HepG2 (cell line): ENCODE results near the gene RGS10. TPM values are rescaled to one million over a fixed set of nuclear protein-coding genes. Genes with fewer than 3 reads are reported as not detected.

Experiments
- ATAC-seq: fragments of 200-7000 bp; cut with Tn5 transposase; 3 replicates; pipeline ENCODE4 v1.9.1; 2020; ENCODE audit warnings: mild to moderate bottlenecking, moderate library complexity
- BruUV-seq: library from RNA; stranded (reverse); fragments of 400-500 nt; replicated peaks from 2 replicates; lab custom pipeline; 2021; lab: Mats Ljungman, UMichigan
- CTCF ChIA-PET: fragments of 300-600 bp; formaldehyde crosslinking; extraction: SDS; loops from one replicate; lab custom pipeline; 2021; ENCODE audit warnings: low total read pairs, inconsistent platforms, low intra/inter-chr PET ratio; lab: Yijun Ruan, JAX
- POLR2A ChIA-PET: fragments of 350-600 bp; sonication (Branson Sonifier 250); formaldehyde crosslinking; loops from one replicate; lab custom pipeline; 2020; ENCODE audit warnings: antibody characterized with exemption, inconsistent platforms; lab: Yijun Ruan, JAX
- DNase-seq: peaks from one replicate; pipeline ENCODE4 v3.0.0-alpha.2; 2015; ENCODE audit warnings: low spot score
- FAIRE-seq: peaks from 3 replicates; lab custom pipeline; 2011; peaks lifted over from hg19 to GRCh38; lab: Jason Lieb, UNC
- H2AFZ ChIP-seq: one replicate; pipeline ENCODE4 v1.6.1; 2011; ENCODE audit warnings: low read length, inconsistent platforms
- H3K27ac ChIP-seq: fragments of 300-600 bp; 3 replicates; pipeline ENCODE4 v1.8.0; 2011; ENCODE audit warnings: mixed run types, mild to moderate bottlenecking, mixed read lengths, low read length, inconsistent platforms; ENCODE audit not compliant: insufficient read depth; ENCODE audit errors: extremely low read length
- H3K27me3 ChIP-seq, 2 experiments: fragments of 200-600 bp in 1 of 2; 2 replicates in 1 of 2; 3 replicates in 1 of 2; pipeline versions ENCODE4 v1.6.0 to v1.8.0; 2011; ENCODE audit warnings: low read length in 2 of 2, mild to moderate bottlenecking in 2 of 2, moderate library complexity in 2 of 2, inconsistent platforms in 1 of 2; ENCODE audit not compliant: insufficient read depth in 2 of 2, control insufficient read depth in 1 of 2
- H3K36me3 ChIP-seq, 2 experiments: fragments of 200-600 bp in 1 of 2; replicated peaks in 1 of 2; 2 replicates in 1 of 2; 3 replicates in 1 of 2; pipeline versions ENCODE4 v1.5.1 to v1.8.0; 2011; ENCODE audit warnings: low read length in 2 of 2, inconsistent platforms in 1 of 2; ENCODE audit not compliant: insufficient read depth in 2 of 2, control insufficient read depth in 1 of 2
- H3K4me1 ChIP-seq: 2 replicates; pipeline ENCODE4 v1.5.1; 2012; ENCODE audit warnings: low read length, inconsistent platforms; ENCODE audit not compliant: insufficient read depth
- H3K4me2 ChIP-seq: 2 replicates; pipeline ENCODE4 v1.6.0; 2011; ENCODE audit warnings: low read depth, low read length, inconsistent platforms
- H3K4me3 ChIP-seq, 3 experiments: fragments of 200-600 bp in 1 of 3; sonication (generic), shearing (Covaris generic) in 1 of 3; replicated peaks in 1 of 3; 2 replicates each; pipeline ENCODE4 v1.5.1; 2011 to 2016; ENCODE audit warnings: low read length in 3 of 3, inconsistent platforms in 2 of 3, low read depth in 2 of 3, mild to moderate bottlenecking in 2 of 3, control low read depth in 1 of 3, mixed read lengths in 1 of 3; ENCODE audit not compliant: insufficient read depth in 1 of 3
- H3K79me2 ChIP-seq: one replicate; pipeline ENCODE4 v1.6.1; 2011; ENCODE audit warnings: low read length, inconsistent platforms; ENCODE audit not compliant: insufficient read depth
- H3K9ac ChIP-seq: 2 replicates; pipeline ENCODE4 v1.6.0; 2011; ENCODE audit warnings: mild to moderate bottlenecking, low read depth, low read length, inconsistent platforms; ENCODE audit not compliant: insufficient read depth
- H3K9me3 ChIP-seq: 2 replicates; pipeline ENCODE4 v1.5.1; 2012; ENCODE audit warnings: mild to moderate bottlenecking, low read length
- H4K20me1 ChIP-seq: 2 replicates; pipeline ENCODE4 v1.6.0; 2011; ENCODE audit warnings: inconsistent platforms, mild to moderate bottlenecking, low read length, moderate library complexity; ENCODE audit not compliant: insufficient read depth
- DMAP1 ChIP-seq: IDR thresholded peaks from 2 replicates; pipeline ENCODE4 v1.6.1; 2016
- MTF2 ChIP-seq: sonication (generic); formaldehyde crosslinking; IDR thresholded peaks from 2 replicates; pipeline ENCODE4 v1.5.0; 2020; ENCODE audit warnings: missing genetic modification reagents, borderline replicate concordance
- NCOA2 ChIP-seq: sonication (generic); formaldehyde crosslinking; IDR thresholded peaks from 2 replicates; pipeline ENCODE4 v1.8.0; 2022; ENCODE audit warnings: inconsistent platforms
- SOX6 ChIP-seq, 2 experiments: fragments of 450-650 bp in 1 of 2; sonication (generic) in 1 of 2; formaldehyde crosslinking in 1 of 2; IDR thresholded peaks; 2 replicates each; pipeline versions ENCODE4 v1.4.0 to v1.6.1; 2017 to 2020; ENCODE audit warnings: antibody characterized with exemption in 1 of 2, mild to moderate bottlenecking in 1 of 2, missing genetic modification reagents in 1 of 2
- ZFAT ChIP-seq: sonication (generic); formaldehyde crosslinking; conservative IDR thresholded peaks from 2 replicates; pipeline ENCODE4 v1.8.1; 2023; ENCODE audit warnings: missing genetic modification reagents, inconsistent platforms
- ZMAT5 ChIP-seq: sonication (generic); formaldehyde crosslinking; IDR thresholded peaks from 2 replicates; pipeline ENCODE4 v1.5.0; 2020; ENCODE audit warnings: mild to moderate bottlenecking, low read depth, missing genetic modification reagents, borderline replicate concordance
- ZNF143 ChIP-seq: sonication (generic); formaldehyde crosslinking; IDR thresholded peaks from 2 replicates; pipeline ENCODE4 v1.4.0; 2020; ENCODE audit warnings: missing genetic modification reagents
- ZNF646 ChIP-seq: sonication (generic); formaldehyde crosslinking; IDR thresholded peaks from 2 replicates; pipeline ENCODE4 v1.9.0; 2021; ENCODE audit warnings: mild to moderate bottlenecking, missing genetic modification reagents
- ZNF660 ChIP-seq: sonication (generic); formaldehyde crosslinking; IDR thresholded peaks from 2 replicates; pipeline ENCODE4 v1.5.1; 2020; ENCODE audit warnings: mild to moderate bottlenecking, low read depth, missing genetic modification reagents, borderline replicate concordance
- ZNF816 ChIP-seq: sonication (generic); formaldehyde crosslinking; IDR thresholded peaks from 2 replicates; pipeline ENCODE4 v1.8.0; 2022; ENCODE audit warnings: missing genetic modification reagents, mild to moderate bottlenecking, borderline replicate concordance
- WGBS: methylation state at CpG from one replicate; pipeline ENCODE4 v1.1.6; 2017; ENCODE audit warnings: low lambda C conversion rate; 5-methylcytosine and 5-hydroxymethylcytosine counted together
- in situ Hi-C: cut with HindIII; loops from 2 replicates; pipeline ENCODE4 v1.10.0; 2017; ENCODE audit warnings: low pct_unique_long_range_greater_than_20kb; ENCODE audit not compliant: extremely low pct_ligation_motif_present
- intact Hi-C: fragments of 100-400 bp; cut with micrococcal nuclease; formaldehyde crosslinking; loops from one replicate; pipeline ENCODE4 v1.10.0; 2022; ENCODE audit not compliant: unreplicated experiment
- polyA plus RNA-seq, 8 experiments: library from polyadenylated mRNA; depleted of rRNA in 3 of 8; stranded (reverse) in 7 of 8; unstranded in 1 of 8; fragments of >200 nt; fragmentation: Illumina TruSeq in 4 of 8; extraction: Trizol in 4 of 8; gene quantifications; 2 replicates each; pipeline versions ENCODE4 v1.2.1 to v1.2.3, GENCODE V29; 2011 to 2016; ENCODE audit warnings: low read depth in 4 of 8, missing spikeins in 1 of 8, mixed read lengths in 1 of 8; ENCODE audit not compliant: insufficient read depth in 1 of 8
- total RNA-seq, 5 experiments: library from RNA; depleted of rRNA; stranded (reverse); fragments of >200 nt; fragmentation: Illumina TruSeq; extraction: Trizol; gene quantifications; 2 replicates each; pipeline ENCODE4 v1.2.3, GENCODE V29; 2016; ENCODE audit warnings: low read depth in 1 of 5

The RGS10 gene
- total and polyA plus RNA-seq, 2 of the 13 experiments (the other 11 are each of a cell fraction or from before 2014, with no cell fraction given): 1.7 to 5.1 TPM

- no peak for TF ChIP-seq ZMAT5 (CRISPR knock-in tag)
- TF ChIP-seq DMAP1 (CRISPR knock-in tag): no peak
- no peak for TF ChIP-seq ZNF816 (CRISPR knock-in tag)
Observed at GRCh38 chr10:119575506-119575905, 33.0 kb upstream of the RGS10 start (continued).

- BruUV-seq: no TSS peak
- Histone ChIP-seq H3K9me3 (no peaks in the 10 kb centered on the region), H3K27me3 (no peaks in the 10 kb centered on the region), H3K9ac (no peak overlapping the region), H3K79me2 (no peaks in the 10 kb centered on the region), H3K36me3 (no peaks in the 10 kb centered on the region), H3K4me3 (no peak overlapping the region), H3K27ac (no peak overlapping the region), H4K20me1 (no peaks in the 10 kb centered on the region), H3K4me2 (no peak overlapping the region), H3K4me1 (no peaks in the 10 kb centered on the region), H2AFZ (no peak overlapping the region)
- in situ Hi-C loops: no loop called here
- no peak for TF ChIP-seq ZNF143 (CRISPR knock-in tag)
- TF ChIP-seq ZFAT (CRISPR knock-in tag): no peak
- no peak for TF ChIP-seq MTF2
- TF ChIP-seq ZNF660: no peak
- whole genome bisulfite sequencing: 79% methylated on average over 8 of the region's 8 CpGs
- ATAC-seq: no peak
- ChIA-PET CTCF (no interaction called here), POLR2A (no interaction called here)
- intact Hi-C loops: no loop called here
- DNase-seq: no peak
- FAIRE-seq: no peak
Observed at GRCh38 chr10:119567978-119568377, 25.5 kb upstream of the RGS10 start.

GRCh38 chr10:119562097-119562496, 19.6 kb upstream of the RGS10 start:
- BruUV-seq: no TSS peak
- POLR2A ChIA-PET: no interaction called here
- TF ChIP-seq SOX6 (IDR thresholded peaks at IDR 0.05): no peak
- TF ChIP-seq SOX6 (CRISPR knock-in tag; IDR thresholded peaks at IDR 0.05): no peak
- TF ChIP-seq ZNF646: no peak
- no peak for TF ChIP-seq NCOA2 (CRISPR knock-in tag)

More at GRCh38 chr10:119562097-119562496, 19.6 kb upstream of the RGS10 start:
- Histone ChIP-seq H3K27me3 (no peaks in the 10 kb centered on the region), H3K4me1 (no peaks in the 10 kb centered on the region), H4K20me1 (no peaks in the 10 kb centered on the region), H3K79me2 (no peaks in the 10 kb centered on the region), H3K4me3 (no peak overlapping the region), H3K9me3 (no peaks in the 10 kb centered on the region), H2AFZ (no peak overlapping the region), H3K9ac (no peak overlapping the region), H3K36me3 (no peaks in the 10 kb centered on the region), H3K4me2 (no peak overlapping the region), H3K27ac (no peak overlapping the region)
- WGBS: 45% methylated on average over 4 of the region's 4 CpGs
- FAIRE-seq (no peak), ATAC-seq (no peak), DNase-seq (no peak)
- CTCF ChIA-PET: no interaction called here
- intact Hi-C loops (no loop called here), in situ Hi-C loops (no loop called here)
